ENCODE results near the gene PGGHG.
A peak's percentile ranks its signal among the peaks of the same experiment; 100 is the strongest.
"Not testable (repeated sequence)": the region's sequence is repeated elsewhere in the genome, so short reads cannot be mapped to it uniquely, and the experiment has no call there.

PGGHG gene

GRCh38 chr11:329886-330253, 40.9 kb downstream of the PGGHG start:
- no peak for DNase-seq

GRCh38 chr11:330307-330693, 41.4 kb downstream of the PGGHG start:
- DNase-seq = no peak

GRCh38 chr11:330694-331357, 41.9 kb downstream of the PGGHG start:
- no peak for DNase-seq

GRCh38 chr11:331358-332060, 42.6 kb downstream of the PGGHG start:
- DNase-seq = no peak

- DNase-seq = no peak
Measured at GRCh38 chr11:332651-333480, 43.9 kb downstream of the PGGHG start.

- DNase-seq = not testable (repeated sequence)
Measured at GRCh38 chr11:333616-334263, 44.8 kb downstream of the PGGHG start.

- no peak for DNase-seq
Measured at GRCh38 chr11:334264-334994, 45.5 kb downstream of the PGGHG start.

GRCh38 chr11:335779-336658, 47.1 kb downstream of the PGGHG start:
- DNase-seq = peak in 7 of 56 donors; percentile 25 to 49 (median 34)

GRCh38 chr11:336659-337198, 47.8 kb downstream of the PGGHG start:
- DNase-seq = no peak

- no peak for DNase-seq
Measured at GRCh38 chr11:337711-338110, 48.8 kb downstream of the PGGHG start.

GRCh38 chr11:339963-340362, 51.0 kb downstream of the PGGHG start:
- no peak for DNase-seq

GRCh38 chr11:340539-341512, 51.9 kb downstream of the PGGHG start:
- no peak for DNase-seq

- DNase-seq = no peak
Measured at GRCh38 chr11:342328-342727, 53.4 kb downstream of the PGGHG start.

- no peak for DNase-seq
Measured at GRCh38 chr11:344836-345578, 56.1 kb downstream of the PGGHG start.

Data from amygdala (tissue), 56 donors.